Stimulated activated CD8-positive, alpha-beta memory T cell treated with anti-CD3 and anti-CD28 coated beads, Interleukin-15, amount 100 ng/mL, for 4 hours (primary cell): ENCODE data around the gene GFOD1.

Experiments
- DNase-seq, 2 donors: peaks; one replicate each; pipeline ENCODE4 v3.0.0-alpha.2; 2020; ENCODE audit warnings: low read depth in 2 of 2

The GFOD1 gene

GRCh38 chr6:13485923-13486562, 1.4 kb downstream of the GFOD1 start:
- DNase-seq, result peak in 1 of 2 donors; percentile 23

GRCh38 chr6:13485303-13485702, 2.1 kb downstream of the GFOD1 start:
- no peak for DNase-seq

- no peak for DNase-seq
These were observed 2.6 kb downstream of the GFOD1 start for GRCh38 chr6:13484827-13485226.

- DNase-seq, result no peak
These were observed 3.2 kb downstream of the GFOD1 start for GRCh38 chr6:13484138-13484708.

GRCh38 chr6:13480631-13481501, 6.5 kb downstream of the GFOD1 start:
- no peak for DNase-seq

GRCh38 chr6:13479971-13480434, 7.4 kb downstream of the GFOD1 start:
- DNase-seq, result no peak

- DNase-seq, result no peak
These were observed 8.1 kb downstream of the GFOD1 start for GRCh38 chr6:13479206-13479800.

GRCh38 chr6:13478525-13478966, 8.9 kb downstream of the GFOD1 start:
- no peak for DNase-seq

GRCh38 chr6:13474787-13475186, 12.6 kb downstream of the GFOD1 start:
- DNase-seq, result no peak

GRCh38 chr6:13474360-13474759, 13.0 kb downstream of the GFOD1 start:
- DNase-seq, result no peak

- no peak for DNase-seq
These were observed 13.6 kb downstream of the GFOD1 start for GRCh38 chr6:13473768-13474165.

- no peak for DNase-seq
These were observed 14.2 kb downstream of the GFOD1 start for GRCh38 chr6:13472976-13473767.

GRCh38 chr6:13472099-13472498, 15.3 kb downstream of the GFOD1 start:
- DNase-seq, result no peak

- no peak for DNase-seq
These were observed 16.2 kb downstream of the GFOD1 start for GRCh38 chr6:13471184-13471583.

- DNase-seq, result no peak
These were observed 16.9 kb downstream of the GFOD1 start for GRCh38 chr6:13470238-13471140.

GRCh38 chr6:13469693-13470092, 17.7 kb downstream of the GFOD1 start:
- no peak for DNase-seq

GRCh38 chr6:13468839-13469238, 18.6 kb downstream of the GFOD1 start:
- DNase-seq, result no peak

GRCh38 chr6:13467216-13467600, 20.2 kb downstream of the GFOD1 start:
- no peak for DNase-seq

- DNase-seq, result no peak
These were observed 20.8 kb downstream of the GFOD1 start for GRCh38 chr6:13466304-13467215.
